Neural cell (in vitro differentiated cells): Measurements from ENCODE around the gene FTCD. TPM values are rescaled to one million over a fixed set of nuclear protein-coding genes. Genes with fewer than 3 reads are reported as not detected.

Experiments used
- H2AFZ ChIP-seq: fragments of 200-600, 300-800 bp; sonication (generic), shearing (Covaris generic); 2 replicates; pipeline ENCODE4 v1.6.0; 2014; ENCODE audit warnings: low read depth, mild to moderate bottlenecking, antibody characterized with exemption, low read length, moderate library complexity
- H3F3A ChIP-seq: fragments of 200-600 bp; shearing (Covaris generic); 2 replicates; pipeline ENCODE4 v1.6.1; 2016; ENCODE audit warnings: mild to moderate bottlenecking, moderate library complexity, mixed read lengths, antibody characterized with exemption, low read length; ENCODE audit not compliant: insufficient read depth, poor library complexity, severe bottlenecking
- H3K27ac ChIP-seq: fragments of 200-600, 300-800 bp; sonication (generic), shearing (Covaris generic); 2 replicates; pipeline ENCODE4 v1.5.1; 2014; ENCODE audit warnings: mild to moderate bottlenecking, low read length, moderate library complexity
- H3K27me3 ChIP-seq: fragments of 300-800, 200-600 bp; sonication (generic), shearing (Covaris generic); 2 replicates; pipeline ENCODE4 v1.6.0; 2014; ENCODE audit warnings: mild to moderate bottlenecking, low read depth, low read length, moderate library complexity; ENCODE audit not compliant: insufficient read depth
- H3K36me3 ChIP-seq: fragments of 300-800, 200-600 bp; sonication (generic), shearing (Covaris generic); 2 replicates; pipeline ENCODE4 v1.5.1; 2014; ENCODE audit warnings: mild to moderate bottlenecking, antibody characterized with exemption, low read length, moderate library complexity; ENCODE audit not compliant: insufficient read depth
- H3K4me2 ChIP-seq: fragments of 300-800, 200-600 bp; sonication (generic), shearing (Covaris generic); 2 replicates; pipeline ENCODE4 v1.6.0; 2014; ENCODE audit warnings: mild to moderate bottlenecking, low read length
- H3K4me3 ChIP-seq: fragments of 300-800, 200-600 bp; sonication (generic), shearing (Covaris generic); 2 replicates; pipeline ENCODE4 v1.5.1; 2014; ENCODE audit warnings: mild to moderate bottlenecking, low read length, moderate library complexity
- H3K79me2 ChIP-seq: fragments of 200-600 bp; shearing (Covaris generic); replicated peaks from 2 replicates; pipeline ENCODE4 v1.6.0; 2014; ENCODE audit warnings: mild to moderate bottlenecking, low read length, moderate library complexity; ENCODE audit not compliant: insufficient read depth
- H3K9ac ChIP-seq: fragments of 300-800, 200-600 bp; sonication (generic), shearing (Covaris generic); 2 replicates; pipeline ENCODE4 v1.6.1; 2016; ENCODE audit warnings: mild to moderate bottlenecking, low read length, mixed read lengths
- H3K9me2 ChIP-seq: fragments of 200-600 bp; shearing (Covaris generic); 2 replicates; pipeline ENCODE4 v1.6.1; 2016; ENCODE audit warnings: mild to moderate bottlenecking, low read length, mixed read lengths; ENCODE audit not compliant: insufficient read depth
- H3K9me3 ChIP-seq: fragments of 200-600, 300-800 bp; sonication (generic), shearing (Covaris generic); 2 replicates; pipeline ENCODE4 v1.6.1; 2016; ENCODE audit warnings: mild to moderate bottlenecking, mixed run types, low read length, moderate library complexity, mixed read lengths
- H4K20me1 ChIP-seq: fragments of 200-600 bp; shearing (Covaris generic); 2 replicates; pipeline ENCODE4 v1.6.1; 2016; ENCODE audit warnings: mild to moderate bottlenecking, mixed run types; ENCODE audit not compliant: insufficient read depth
- EP300 ChIP-seq: fragments of 450-650 bp; conservative IDR thresholded peaks from 2 replicates; pipeline ENCODE4 v1.6.1; 2014; ENCODE audit warnings: antibody characterized with exemption, mild to moderate bottlenecking, moderate library complexity; ENCODE audit not compliant: poor library complexity, severe bottlenecking
- EZH2 ChIP-seq: fragments of 200-600, 300-800 bp; shearing (Covaris generic), sonication (generic); IDR thresholded peaks from 2 replicates; pipeline ENCODE4 v1.6.1; 2014; ENCODE audit warnings: antibody characterized with exemption, low read length, borderline replicate concordance, mild to moderate bottlenecking; ENCODE audit not compliant: insufficient read depth, poor library complexity, severe bottlenecking
- POLR2AphosphoS5 ChIP-seq: IDR thresholded peaks from 2 replicates; pipeline ENCODE4 v1.6.1; 2012
- SMC3 ChIP-seq: fragments of 450-650 bp; conservative IDR thresholded peaks from 2 replicates; pipeline ENCODE4 v1.6.1; 2014; ENCODE audit warnings: antibody characterized with exemption, mild to moderate bottlenecking, moderate library complexity; ENCODE audit not compliant: poor library complexity
- TAF1 ChIP-seq: IDR thresholded peaks from 2 replicates; pipeline ENCODE4 v1.6.1; 2012; ENCODE audit warnings: low read depth
- polyA plus RNA-seq: library from polyadenylated mRNA; depleted of rRNA; stranded (reverse); fragments of >200 nt; gene quantifications from 2 replicates; pipeline ENCODE4 v1.2.3, GENCODE V29; 2014
- TF ChIP-seq, protein P1 (sequence below): fragments of 450-650 bp; IDR thresholded peaks from 2 replicates; pipeline ENCODE4 v1.5.1; 2014; ENCODE audit warnings: antibody characterized with exemption, mild to moderate bottlenecking, moderate library complexity; ENCODE audit not compliant: poor library complexity, severe bottlenecking
- TF ChIP-seq, protein P2 (sequence below): IDR thresholded peaks from 2 replicates; pipeline ENCODE4 v1.6.1; 2012; ENCODE audit warnings: borderline replicate concordance

The FTCD gene
- polyA plus RNA-seq, 1 donor from 2014 or later = 2.0 TPM

DNA sequence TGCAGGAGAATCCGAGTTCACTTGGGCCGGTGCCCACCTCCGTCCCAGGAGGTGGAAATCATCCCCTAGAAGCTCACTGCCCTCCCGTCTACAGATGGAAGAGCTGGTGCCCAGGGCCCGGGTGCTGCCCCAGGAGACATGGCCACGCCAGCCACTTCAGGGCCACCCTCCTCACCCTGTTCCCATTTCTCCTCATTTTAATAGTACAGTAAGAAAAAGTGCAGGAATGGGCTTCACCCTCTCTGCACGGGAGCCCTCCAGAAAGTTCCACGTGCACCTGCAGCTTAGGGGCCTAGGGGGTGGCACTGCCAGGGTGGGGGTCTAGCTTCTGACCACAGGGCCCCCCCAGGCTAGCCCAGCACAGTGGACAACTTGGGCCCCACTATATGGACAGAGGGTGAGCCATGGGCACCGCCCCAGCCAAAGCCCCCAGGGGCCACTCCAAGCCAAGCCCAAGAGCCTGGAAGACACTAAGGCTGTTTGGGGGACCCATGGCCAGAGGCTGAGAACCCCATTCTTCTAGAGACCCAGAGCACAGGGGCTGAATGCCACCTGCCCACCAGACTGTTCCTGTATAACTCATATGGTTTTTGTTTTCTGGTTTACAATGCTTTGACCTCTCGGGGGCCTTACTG, 3.4 kb upstream of the FTCD start:
- H2AFZ ChIP-seq = no peak overlapping the region
- TF ChIP-seq TAF1 (no peak), EZH2 (no peak)
- TF ChIP-seq, protein P1, sequence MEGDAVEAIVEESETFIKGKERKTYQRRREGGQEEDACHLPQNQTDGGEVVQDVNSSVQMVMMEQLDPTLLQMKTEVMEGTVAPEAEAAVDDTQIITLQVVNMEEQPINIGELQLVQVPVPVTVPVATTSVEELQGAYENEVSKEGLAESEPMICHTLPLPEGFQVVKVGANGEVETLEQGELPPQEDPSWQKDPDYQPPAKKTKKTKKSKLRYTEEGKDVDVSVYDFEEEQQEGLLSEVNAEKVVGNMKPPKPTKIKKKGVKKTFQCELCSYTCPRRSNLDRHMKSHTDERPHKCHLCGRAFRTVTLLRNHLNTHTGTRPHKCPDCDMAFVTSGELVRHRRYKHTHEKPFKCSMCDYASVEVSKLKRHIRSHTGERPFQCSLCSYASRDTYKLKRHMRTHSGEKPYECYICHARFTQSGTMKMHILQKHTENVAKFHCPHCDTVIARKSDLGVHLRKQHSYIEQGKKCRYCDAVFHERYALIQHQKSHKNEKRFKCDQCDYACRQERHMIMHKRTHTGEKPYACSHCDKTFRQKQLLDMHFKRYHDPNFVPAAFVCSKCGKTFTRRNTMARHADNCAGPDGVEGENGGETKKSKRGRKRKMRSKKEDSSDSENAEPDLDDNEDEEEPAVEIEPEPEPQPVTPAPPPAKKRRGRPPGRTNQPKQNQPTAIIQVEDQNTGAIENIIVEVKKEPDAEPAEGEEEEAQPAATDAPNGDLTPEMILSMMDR = no peak
- no peaks in the 10 kb centered on the region for H3K27me3 ChIP-seq
- H3K79me2 ChIP-seq = no peaks in the 10 kb centered on the region
- no peak overlapping the region for H3K9ac ChIP-seq
- H3K9me3 ChIP-seq = no peaks in the 10 kb centered on the region
- H4K20me1 ChIP-seq = no peaks in the 10 kb centered on the region
- H3K9me2 ChIP-seq = no peaks in the 10 kb centered on the region
- no peaks in the 10 kb centered on the region for H3F3A ChIP-seq
- H3K27ac ChIP-seq = no peak overlapping the region
- H3K4me2 ChIP-seq = no peak overlapping the region
- H3K36me3 ChIP-seq = no peaks in the 10 kb centered on the region
- H3K4me3 ChIP-seq = no peak overlapping the region

- H3K9me3 ChIP-seq = no peaks in the 10 kb centered on the region
- no peak overlapping the region for H3K4me3 ChIP-seq
- H3K79me2 ChIP-seq = no peaks in the 10 kb centered on the region
- H2AFZ ChIP-seq = no peak overlapping the region
- no peaks in the 10 kb centered on the region for H4K20me1 ChIP-seq
- TF ChIP-seq EP300 = no peak
- no peak overlapping the region for H3K27ac ChIP-seq
- H3K9ac ChIP-seq = no peak overlapping the region
- H3K36me3 ChIP-seq = no peaks in the 10 kb centered on the region
- H3K27me3 ChIP-seq = no peaks in the 10 kb centered on the region
- H3K9me2 ChIP-seq = no peaks in the 10 kb centered on the region
- no peaks in the 10 kb centered on the region for H3F3A ChIP-seq
- no peak overlapping the region for H3K4me2 ChIP-seq
Measured at GRCh38 chr21:46157987-46158451, 2.6 kb upstream of the FTCD start.

DNA sequence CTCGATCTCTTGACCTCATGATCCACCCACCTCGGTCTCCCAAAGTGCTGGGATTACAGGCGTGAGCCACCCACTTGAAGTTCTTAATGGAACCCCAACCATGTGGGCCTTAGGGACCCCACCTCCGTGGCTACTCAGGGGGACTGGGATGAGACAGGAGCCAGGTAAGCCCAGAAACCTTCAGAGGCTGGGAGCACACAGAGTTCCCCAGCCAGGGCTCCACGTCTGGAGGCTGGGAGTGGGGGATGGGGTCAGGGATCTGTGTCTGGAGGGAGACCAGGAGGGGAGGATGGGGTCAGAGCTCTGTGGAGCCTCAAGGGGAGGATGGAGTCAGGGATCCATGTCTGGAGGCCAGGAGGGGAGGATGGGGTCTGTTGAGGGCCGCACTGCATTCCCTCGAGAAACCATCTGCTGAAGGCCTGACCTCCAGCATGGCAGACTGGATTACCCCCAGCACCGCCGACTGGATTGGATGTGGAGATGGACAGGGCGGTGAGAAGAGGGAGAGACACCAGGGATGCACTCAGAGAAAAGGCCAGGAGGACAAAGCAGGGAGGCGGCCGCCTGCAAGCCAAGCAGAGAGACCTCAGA, 2.1 kb upstream of the FTCD start:
- no peaks in the 10 kb centered on the region for H3K9me2 ChIP-seq
- no peaks in the 10 kb centered on the region for H3K9me3 ChIP-seq
- H3K36me3 ChIP-seq = no peaks in the 10 kb centered on the region
- H3K4me3 ChIP-seq = no peak overlapping the region
- H2AFZ ChIP-seq = no peak overlapping the region
- no peak for TF ChIP-seq EZH2
- TF ChIP-seq, protein P2, sequence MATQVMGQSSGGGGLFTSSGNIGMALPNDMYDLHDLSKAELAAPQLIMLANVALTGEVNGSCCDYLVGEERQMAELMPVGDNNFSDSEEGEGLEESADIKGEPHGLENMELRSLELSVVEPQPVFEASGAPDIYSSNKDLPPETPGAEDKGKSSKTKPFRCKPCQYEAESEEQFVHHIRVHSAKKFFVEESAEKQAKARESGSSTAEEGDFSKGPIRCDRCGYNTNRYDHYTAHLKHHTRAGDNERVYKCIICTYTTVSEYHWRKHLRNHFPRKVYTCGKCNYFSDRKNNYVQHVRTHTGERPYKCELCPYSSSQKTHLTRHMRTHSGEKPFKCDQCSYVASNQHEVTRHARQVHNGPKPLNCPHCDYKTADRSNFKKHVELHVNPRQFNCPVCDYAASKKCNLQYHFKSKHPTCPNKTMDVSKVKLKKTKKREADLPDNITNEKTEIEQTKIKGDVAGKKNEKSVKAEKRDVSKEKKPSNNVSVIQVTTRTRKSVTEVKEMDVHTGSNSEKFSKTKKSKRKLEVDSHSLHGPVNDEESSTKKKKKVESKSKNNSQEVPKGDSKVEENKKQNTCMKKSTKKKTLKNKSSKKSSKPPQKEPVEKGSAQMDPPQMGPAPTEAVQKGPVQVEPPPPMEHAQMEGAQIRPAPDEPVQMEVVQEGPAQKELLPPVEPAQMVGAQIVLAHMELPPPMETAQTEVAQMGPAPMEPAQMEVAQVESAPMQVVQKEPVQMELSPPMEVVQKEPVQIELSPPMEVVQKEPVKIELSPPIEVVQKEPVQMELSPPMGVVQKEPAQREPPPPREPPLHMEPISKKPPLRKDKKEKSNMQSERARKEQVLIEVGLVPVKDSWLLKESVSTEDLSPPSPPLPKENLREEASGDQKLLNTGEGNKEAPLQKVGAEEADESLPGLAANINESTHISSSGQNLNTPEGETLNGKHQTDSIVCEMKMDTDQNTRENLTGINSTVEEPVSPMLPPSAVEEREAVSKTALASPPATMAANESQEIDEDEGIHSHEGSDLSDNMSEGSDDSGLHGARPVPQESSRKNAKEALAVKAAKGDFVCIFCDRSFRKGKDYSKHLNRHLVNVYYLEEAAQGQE = no peak
- TF ChIP-seq POLR2AphosphoS5 = no peak
- TF ChIP-seq SMC3 = no peak
- H3K27me3 ChIP-seq = no peaks in the 10 kb centered on the region
- no peaks in the 10 kb centered on the region for H3K79me2 ChIP-seq
- no peak overlapping the region for H3K4me2 ChIP-seq
- no peaks in the 10 kb centered on the region for H3F3A ChIP-seq
- H3K9ac ChIP-seq = no peak overlapping the region
- H3K27ac ChIP-seq = no peak overlapping the region
- no peaks in the 10 kb centered on the region for H4K20me1 ChIP-seq
